ENCODE measurements around the gene RANBP17.

- TF ChIP-seq CTCF (conservative IDR thresholded peaks at IDR 0.05; ENCODE audit: low read depth, low read length) (no peak), EZH2 (IDR thresholded peaks at IDR 0.05; ENCODE audit: borderline replicate concordance, low read depth, low read length, poor library complexity, severe bottlenecking) (no peak)
Observed at GRCh38 chr5:171291371-171291770, 429.6 kb downstream of the RANBP17 start.

Data from A673 (cell line).